ENCODE measurements around the gene PLA2R1.
A peak's percentile ranks its signal among the peaks of the same experiment; 100 is the strongest.

The PLA2R1 gene

DNA sequence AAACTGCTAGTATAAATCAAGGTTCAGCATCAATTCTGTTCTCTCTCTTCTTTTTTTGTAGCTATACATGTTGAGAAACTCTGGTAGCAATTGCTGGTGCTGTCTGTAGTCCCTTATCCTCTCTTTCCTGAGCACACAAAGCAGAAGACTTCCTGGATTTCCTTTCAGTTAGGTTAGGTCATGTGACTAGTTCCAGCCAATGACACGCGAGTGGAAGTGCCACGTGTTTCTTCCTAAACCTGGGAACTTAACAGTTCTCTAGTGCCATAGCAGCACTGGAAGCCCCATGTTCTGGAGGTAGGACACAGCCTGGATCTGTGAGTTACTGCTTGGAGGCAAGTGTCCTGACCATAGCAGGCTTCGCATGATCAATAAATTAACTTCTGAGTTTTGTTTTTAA is 125.9 kb downstream of the PLA2R1 start:
- FAIRE-seq (peak; percentile 38), DNase-seq (ENCODE audit: insufficient read length, low spot score) (no peak)
- TF ChIP-seq POLR2A (IDR thresholded peaks at IDR 0.05; ENCODE audit: low read depth, low read length) = no peak

DNA sequence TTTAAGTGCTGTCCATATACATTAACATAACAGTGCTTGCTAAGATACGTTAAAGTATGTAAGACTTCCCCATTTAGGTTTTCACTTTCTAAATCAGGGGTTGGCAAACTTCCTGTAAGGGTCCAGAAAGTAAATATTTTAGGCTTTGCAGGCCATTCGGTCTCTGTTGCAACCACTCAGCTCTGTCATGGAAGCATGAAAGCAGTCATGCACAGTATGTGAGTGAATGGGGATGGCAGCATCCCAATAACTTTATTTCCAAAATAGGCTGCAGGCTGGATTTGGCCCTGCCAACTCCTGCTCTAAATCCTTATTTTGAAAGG is 128.7 kb downstream of the PLA2R1 start:
- no peak for FAIRE-seq
- TF ChIP-seq POLR2A (IDR thresholded peaks at IDR 0.05; ENCODE audit: low read depth, low read length) = no peak
- DNase-seq (ENCODE audit: insufficient read length, low spot score) = no peak

DNA sequence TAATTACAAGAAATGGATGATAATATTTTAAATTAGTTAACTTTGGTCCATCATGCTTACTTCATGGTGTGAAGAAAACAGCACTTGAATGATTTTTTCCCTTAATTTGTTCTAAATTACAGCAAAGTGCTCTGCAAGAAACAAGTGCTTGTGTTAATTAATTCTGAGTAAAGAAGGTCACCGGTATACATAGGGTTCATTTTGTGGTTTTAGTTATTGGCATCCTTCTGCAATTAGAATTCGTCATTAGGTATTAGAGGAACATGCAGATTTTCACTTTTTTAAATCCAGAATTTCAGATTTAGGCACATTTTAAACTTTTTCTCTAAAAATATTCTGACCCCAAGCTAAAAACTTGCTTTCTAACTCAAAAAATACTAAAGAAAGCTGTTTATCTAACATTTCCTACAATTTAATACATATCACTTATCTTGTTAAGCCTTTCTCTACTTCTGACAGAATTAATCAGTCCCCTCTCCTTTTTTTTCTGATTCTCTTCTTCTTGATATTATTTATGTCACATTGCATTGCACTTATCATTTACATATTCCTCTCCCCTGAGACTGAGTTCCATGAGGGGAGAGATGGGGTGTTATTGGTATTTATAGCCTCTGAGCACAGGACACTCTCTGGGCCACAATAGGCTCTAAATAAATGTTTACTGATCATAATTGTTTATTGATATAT is 129.2 kb downstream of the PLA2R1 start:
- FAIRE-seq (no peak), DNase-seq (ENCODE audit: insufficient read length, low spot score) (no peak)
- TF ChIP-seq POLR2A (IDR thresholded peaks at IDR 0.05; ENCODE audit: low read depth, low read length) = no peak

GRCh38 chr2:159926695-159927094 is 135.7 kb downstream of the PLA2R1 start:
- no peak for TF ChIP-seq POLR2A (IDR thresholded peaks at IDR 0.05; ENCODE audit: low read depth, low read length)
- DNase-seq (ENCODE audit: insufficient read length, low spot score) (no peak), FAIRE-seq (no peak)

- DNase-seq (ENCODE audit: insufficient read length, low spot score) = no peak
- FAIRE-seq = no peak
- TF ChIP-seq POLR2A (IDR thresholded peaks at IDR 0.05; ENCODE audit: low read depth, low read length) = no peak
These were observed 136.4 kb downstream of the PLA2R1 start for GRCh38 chr2:159925975-159926374.

- DNase-seq (ENCODE audit: insufficient read length, low spot score) = no peak
- FAIRE-seq = no peak
- no peak for TF ChIP-seq POLR2A (IDR thresholded peaks at IDR 0.05; ENCODE audit: low read depth, low read length)
These were observed 139.9 kb downstream of the PLA2R1 start for GRCh38 chr2:159922563-159922962.

DNA sequence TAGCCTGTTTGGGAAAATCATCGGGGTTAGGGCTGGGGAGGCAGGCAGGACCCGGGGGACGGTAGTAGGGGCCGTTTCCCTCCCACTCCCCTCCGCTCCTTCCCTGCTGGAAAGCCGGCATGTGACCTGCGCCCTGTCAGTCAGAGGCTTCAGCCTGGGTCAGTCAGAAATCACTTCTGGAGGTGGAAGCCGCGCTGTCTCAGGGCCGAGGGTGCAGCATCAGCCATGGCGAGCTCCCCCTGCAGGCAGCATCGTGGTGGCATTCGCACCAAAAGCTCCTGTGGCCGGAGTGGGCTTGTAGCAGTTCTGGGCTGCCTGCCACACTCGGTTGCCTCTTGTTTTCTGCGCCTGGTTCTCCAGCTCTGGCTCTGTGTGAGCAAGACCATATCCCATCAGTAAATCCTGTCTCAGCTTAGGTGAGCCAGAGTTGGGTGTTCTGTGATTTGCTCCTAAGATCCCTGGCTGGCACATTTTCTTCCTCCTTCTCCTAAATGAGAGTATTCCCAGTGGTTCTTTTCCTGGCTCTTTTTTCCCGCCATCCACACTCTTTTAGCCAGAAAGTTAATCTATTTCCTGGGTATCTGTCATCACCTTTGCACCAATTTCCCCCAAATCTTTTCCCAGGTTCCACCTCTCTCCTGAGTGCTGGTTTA is 140.5 kb downstream of the PLA2R1 start:
- FAIRE-seq (no peak), DNase-seq (ENCODE audit: insufficient read length, low spot score) (peak; percentile 38)
- TF ChIP-seq POLR2A (IDR thresholded peaks at IDR 0.05; ENCODE audit: low read depth, low read length) = no peak

GRCh38 chr2:159916511-159916910 is 145.9 kb downstream of the PLA2R1 start:
- TF ChIP-seq POLR2A (IDR thresholded peaks at IDR 0.05; ENCODE audit: low read depth, low read length) = no peak
- DNase-seq (ENCODE audit: insufficient read length, low spot score) (no peak), FAIRE-seq (no peak)

GRCh38 chr2:159913900-159914299 is 148.5 kb downstream of the PLA2R1 start:
- DNase-seq (ENCODE audit: insufficient read length, low spot score) (no peak), FAIRE-seq (no peak)
- no peak for TF ChIP-seq POLR2A (IDR thresholded peaks at IDR 0.05; ENCODE audit: low read depth, low read length)

GRCh38 chr2:159912580-159912979 is 149.8 kb downstream of the PLA2R1 start:
- no peak for TF ChIP-seq POLR2A (IDR thresholded peaks at IDR 0.05; ENCODE audit: low read depth, low read length)
- FAIRE-seq (no peak), DNase-seq (ENCODE audit: insufficient read length, low spot score) (no peak)

- DNase-seq (ENCODE audit: insufficient read length, low spot score) (no peak), FAIRE-seq (no peak)
- TF ChIP-seq POLR2A (IDR thresholded peaks at IDR 0.05; ENCODE audit: low read depth, low read length) = no peak
These were observed 151.5 kb downstream of the PLA2R1 start for GRCh38 chr2:159910951-159911350.

DNA sequence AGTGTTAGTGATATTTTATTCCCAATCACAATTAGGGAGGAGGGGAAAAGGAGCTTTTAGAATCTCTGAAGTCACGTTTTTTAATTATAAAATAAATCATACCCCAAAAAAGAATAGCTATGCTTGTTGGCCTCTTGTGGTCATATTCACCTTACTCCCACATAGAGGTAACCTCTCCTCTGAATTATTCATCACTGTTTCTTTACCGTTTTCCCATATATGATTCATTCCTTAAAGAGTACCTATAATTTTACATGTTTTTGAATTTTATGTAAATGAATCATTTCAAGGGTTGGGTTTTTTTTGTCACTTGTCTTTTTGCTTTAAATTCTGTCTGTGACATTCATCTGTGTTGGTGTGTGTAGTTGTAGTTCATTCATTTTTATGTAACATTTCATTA is 153.8 kb downstream of the PLA2R1 start:
- TF ChIP-seq POLR2A (IDR thresholded peaks at IDR 0.05; ENCODE audit: low read depth, low read length) = no peak
- FAIRE-seq (no peak), DNase-seq (ENCODE audit: insufficient read length, low spot score) (no peak)

DNA sequence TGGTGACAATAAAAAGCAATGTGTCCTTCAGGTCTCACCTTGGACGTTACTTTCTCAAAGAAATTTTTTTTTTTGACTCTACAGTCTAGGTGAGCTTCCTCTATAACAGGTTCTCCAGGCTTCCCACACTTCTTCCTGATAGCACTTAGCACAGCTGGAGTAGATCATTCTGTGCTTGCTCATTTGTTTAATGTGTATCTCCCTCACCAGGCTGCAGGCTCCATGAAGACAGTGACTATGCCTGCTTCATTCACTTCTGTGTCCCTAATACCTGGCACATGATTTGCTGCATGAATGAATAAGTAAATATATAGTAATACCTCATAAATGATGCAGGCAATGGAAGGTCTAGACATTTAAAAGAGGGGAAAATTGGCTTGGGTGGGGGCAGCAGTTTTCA is 154.5 kb downstream of the PLA2R1 start:
- no peak for FAIRE-seq

DNA sequence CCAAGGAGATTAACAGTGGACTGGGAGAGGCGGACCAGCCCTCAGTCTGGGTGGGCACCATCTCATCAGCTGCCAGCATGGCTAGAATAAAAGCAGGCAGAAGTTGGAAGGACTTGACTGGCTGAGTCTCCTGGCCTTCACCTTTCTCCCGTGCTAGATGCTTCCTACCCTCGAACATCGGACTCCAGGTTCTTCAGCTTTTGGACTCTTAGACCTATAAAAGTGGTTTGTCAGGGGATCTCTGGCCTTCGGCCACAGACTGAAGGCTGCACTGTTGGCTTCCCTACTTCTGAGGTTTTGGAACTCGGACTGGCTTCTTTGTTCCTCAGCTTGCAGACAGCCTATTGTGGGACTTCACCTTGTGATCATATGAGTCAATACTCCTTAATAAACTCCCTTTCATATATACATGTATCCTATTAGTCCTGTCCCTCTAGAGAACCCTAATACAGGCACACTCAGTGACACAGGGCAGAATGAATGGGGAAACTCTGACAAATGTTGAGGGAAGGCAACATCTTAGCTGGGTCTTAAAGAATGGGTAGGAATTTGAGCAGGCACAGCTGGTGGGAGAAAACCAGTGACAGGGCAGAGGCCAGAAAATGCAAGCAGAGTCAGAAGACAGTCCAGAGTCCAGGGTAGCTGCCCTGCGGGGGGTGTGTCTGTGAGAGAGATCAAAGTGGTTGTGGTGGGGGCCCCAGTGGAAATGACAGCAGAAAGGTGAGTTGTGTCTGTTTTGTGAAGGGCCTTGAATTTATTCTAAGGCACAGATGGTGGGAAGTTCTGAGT is 156.3 kb downstream of the PLA2R1 start:
- DNase-seq (ENCODE audit: insufficient read length, low spot score) (no peak), FAIRE-seq (no peak)
- no peak for TF ChIP-seq POLR2A (IDR thresholded peaks at IDR 0.05; ENCODE audit: low read depth, low read length)

More for the DNA sequence above, 154.5 kb downstream of the PLA2R1 start:
- no peak for DNase-seq (ENCODE audit: insufficient read length, low spot score)
- no peak for TF ChIP-seq POLR2A (IDR thresholded peaks at IDR 0.05; ENCODE audit: low read depth, low read length)

GRCh38 chr2:159904959-159905305 is 157.5 kb downstream of the PLA2R1 start:
- no peak for FAIRE-seq

More at GRCh38 chr2:159904959-159905305, 157.5 kb downstream of the PLA2R1 start:
- TF ChIP-seq POLR2A (IDR thresholded peaks at IDR 0.05; ENCODE audit: low read depth, low read length) = no peak
- DNase-seq (ENCODE audit: insufficient read length, low spot score) = no peak
